Endothelial cell (in vitro differentiated cells): ENCODE results near the gene FAM98C. TPM values are rescaled to one million over a fixed set of nuclear protein-coding genes. Genes with fewer than 3 reads are reported as not detected.

Experiments
- DNase-seq: peaks from one replicate; pipeline ENCODE4 v3.0.0; 2021; ENCODE audit warnings: low spot score
- H3K27ac Mint-ChIP-seq: one replicate; pipeline ENCODE4 v1.8.0; 2021; ENCODE audit warnings: mixed read lengths, inconsistent platforms; ENCODE audit not compliant: unreplicated experiment
- H3K27me3 Mint-ChIP-seq: one replicate; pipeline ENCODE4 v1.8.0; 2021; ENCODE audit warnings: mild to moderate bottlenecking, moderate library complexity, mixed read lengths, inconsistent platforms; ENCODE audit not compliant: unreplicated experiment
- H3K36me3 Mint-ChIP-seq: one replicate; pipeline ENCODE4 v1.8.0; 2021; ENCODE audit warnings: mild to moderate bottlenecking, low read depth, mixed read lengths, inconsistent platforms; ENCODE audit not compliant: unreplicated experiment
- H3K4me1 Mint-ChIP-seq: one replicate; pipeline ENCODE4 v1.8.0; 2021; ENCODE audit warnings: mild to moderate bottlenecking, mixed read lengths, inconsistent platforms; ENCODE audit not compliant: unreplicated experiment
- H3K4me3 Mint-ChIP-seq: one replicate; pipeline ENCODE4 v1.8.0; 2021; ENCODE audit warnings: mild to moderate bottlenecking, mixed read lengths, inconsistent platforms; ENCODE audit not compliant: unreplicated experiment
- H3K9me3 Mint-ChIP-seq: one replicate; pipeline ENCODE4 v1.8.0; 2021; ENCODE audit warnings: mixed read lengths, inconsistent platforms; ENCODE audit not compliant: unreplicated experiment
- CTCF ChIP-seq: fragments of 200-600 bp; sonication (generic); IDR thresholded peaks from one replicate; pipeline ENCODE4 v1.5.0; 2021; ENCODE audit warnings: antibody characterized with exemption; ENCODE audit not compliant: unreplicated experiment
- total RNA-seq: library from RNA; stranded (reverse); fragmentation: NEBNext Ultra II Directional; extraction: Animal tissue kit (Norgen Biotek cat#: 25700); gene quantifications from one replicate; pipeline ENCODE4 v1.2.1, GENCODE V29; 2021; ENCODE audit not compliant: unreplicated experiment

FAM98C gene
- total RNA-seq, 1 donor from 2014 or later = 10.6 TPM

DNA sequence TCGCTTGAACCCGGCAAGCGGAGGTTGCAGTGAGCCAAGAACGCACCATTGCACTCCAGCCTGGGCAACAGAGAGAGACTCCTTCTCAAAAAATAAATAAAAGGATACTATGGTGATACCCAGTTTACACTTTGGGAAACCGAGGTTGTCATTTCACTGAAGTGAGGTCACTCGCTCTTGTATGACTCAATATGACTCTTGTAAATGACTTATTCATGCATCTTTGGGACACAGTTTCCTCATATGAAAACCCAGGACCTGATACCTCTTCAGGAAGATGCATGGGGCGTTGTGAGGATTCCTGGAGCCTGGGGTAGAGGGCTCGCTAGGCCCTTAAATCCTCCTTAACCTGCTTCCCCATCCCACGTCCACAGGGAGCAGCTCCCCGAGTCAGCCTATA, 24.0 kb upstream of the FAM98C start:
- TF ChIP-seq CTCF = no peak
- Mint-ChIP-seq H3K27me3 (peaks cover 6% of the 10 kb centered on the region), H3K4me1 (peaks cover 22% of the 10 kb centered on the region), H3K4me3 (no peak overlapping the region), H3K27ac (no peak overlapping the region), H3K36me3 (peaks cover 26% of the 10 kb centered on the region), H3K9me3 (no peaks in the 10 kb centered on the region)
- DNase-seq = no peak

- Mint-ChIP-seq H3K9me3 (no peaks in the 10 kb centered on the region), H3K4me3 (no peak overlapping the region), H3K36me3 (peaks cover 26% of the 10 kb centered on the region), H3K27me3 (peaks cover 6% of the 10 kb centered on the region), H3K4me1 (peaks cover 6% of the 10 kb centered on the region), H3K27ac (no peak overlapping the region)
- DNase-seq = no peak
- no peak for TF ChIP-seq CTCF
These were observed 21.8 kb upstream of the FAM98C start for GRCh38 chr19:38381138-38381537.

GRCh38 chr19:38383184-38383583, 19.7 kb upstream of the FAM98C start:
- no peaks in the 10 kb centered on the region for H3K9me3 Mint-ChIP-seq
- peaks cover 15% of the 10 kb centered on the region for H3K27me3 Mint-ChIP-seq
- peaks cover 26% of the 10 kb centered on the region for H3K36me3 Mint-ChIP-seq
- TF ChIP-seq CTCF = no peak
- no peak for DNase-seq
- H3K4me3 Mint-ChIP-seq = no peak overlapping the region
- peaks cover 7% of the 10 kb centered on the region for H3K4me1 Mint-ChIP-seq
- no peak overlapping the region for H3K27ac Mint-ChIP-seq

DNA sequence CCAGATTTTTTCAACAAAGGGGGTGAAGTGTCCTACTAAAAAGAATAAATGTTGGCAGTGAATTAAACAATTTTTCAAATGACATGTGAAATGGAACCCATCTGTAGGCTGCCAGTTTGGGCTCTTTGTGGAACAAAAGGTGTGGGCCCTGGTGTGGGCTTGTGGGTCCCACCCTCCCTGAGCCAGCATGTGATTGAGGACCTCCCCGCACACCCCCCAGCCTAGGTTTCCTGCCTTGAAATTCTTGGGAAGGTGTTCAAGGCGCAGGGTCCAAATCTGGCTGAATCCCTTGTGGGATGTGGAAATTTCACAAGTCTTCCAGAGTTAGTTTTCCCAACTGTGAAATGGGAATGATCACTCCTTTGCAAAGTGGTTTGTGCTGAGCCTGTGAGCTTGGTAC, 19.1 kb upstream of the FAM98C start:
- no peak overlapping the region for H3K4me3 Mint-ChIP-seq
- H3K27ac Mint-ChIP-seq = no peak overlapping the region
- no peaks in the 10 kb centered on the region for H3K9me3 Mint-ChIP-seq
- peaks cover 26% of the 10 kb centered on the region for H3K36me3 Mint-ChIP-seq
- H3K27me3 Mint-ChIP-seq = peaks cover 16% of the 10 kb centered on the region
- TF ChIP-seq CTCF = no peak
- no peak for DNase-seq
- H3K4me1 Mint-ChIP-seq = peaks cover 7% of the 10 kb centered on the region

DNA sequence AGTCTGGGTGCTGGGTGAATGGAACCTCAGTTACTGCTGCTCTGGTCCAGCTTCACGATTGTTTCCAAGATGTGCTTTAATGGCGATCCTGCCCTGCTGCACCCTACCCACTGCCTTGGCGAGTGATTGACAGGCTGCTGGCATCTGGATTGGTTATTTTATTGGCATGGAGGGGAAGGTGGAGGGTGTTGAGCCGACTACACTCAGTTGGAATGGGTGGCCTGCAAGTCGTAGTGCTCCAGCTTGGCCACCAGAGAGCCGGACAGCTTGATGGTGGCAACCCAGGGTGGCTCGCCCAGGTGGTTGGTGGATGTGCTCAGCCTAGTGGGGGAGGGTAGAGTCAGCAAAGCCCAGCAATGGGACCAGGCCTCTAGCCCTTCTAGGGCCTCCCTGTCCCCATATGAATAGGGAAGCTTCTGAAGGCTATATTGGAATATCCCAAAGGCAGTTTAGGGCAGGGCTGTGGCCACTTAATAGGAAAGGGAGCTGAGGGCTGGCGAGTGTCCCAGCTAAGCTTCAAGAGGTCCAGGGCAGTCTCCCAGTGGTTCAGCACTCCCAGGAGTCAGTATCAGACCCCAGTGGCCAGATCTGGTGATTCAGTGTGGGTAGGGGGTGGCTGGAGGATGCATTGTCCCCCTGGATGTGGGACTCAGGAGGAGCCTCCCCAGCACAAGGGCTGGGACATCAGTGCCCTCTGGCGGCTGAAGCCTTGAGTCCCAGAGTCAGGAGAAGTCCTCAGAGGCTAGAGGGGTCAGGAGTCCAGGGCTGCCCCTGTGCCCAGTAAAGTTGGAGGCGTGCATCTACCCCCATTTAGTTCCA, 18.5 kb upstream of the FAM98C start:
- H3K4me3 Mint-ChIP-seq = no peak overlapping the region
- DNase-seq = peak; percentile 60
- peaks cover 8% of the 10 kb centered on the region for H3K4me1 Mint-ChIP-seq
- H3K27me3 Mint-ChIP-seq = peaks cover 16% of the 10 kb centered on the region
- peaks cover 24% of the 10 kb centered on the region for H3K36me3 Mint-ChIP-seq
- H3K27ac Mint-ChIP-seq = no peak overlapping the region
- TF ChIP-seq CTCF = no peak
- H3K9me3 Mint-ChIP-seq = no peaks in the 10 kb centered on the region
